ENCODE measurements around the gene FCGR3A.
A peak's percentile ranks its signal among the peaks of the same experiment; 100 is the strongest.
"Not testable (repeated sequence)": the region's sequence is repeated elsewhere in the genome, so short reads cannot be mapped to it uniquely, and the experiment has no call there.

Gene FCGR3A

DNA sequence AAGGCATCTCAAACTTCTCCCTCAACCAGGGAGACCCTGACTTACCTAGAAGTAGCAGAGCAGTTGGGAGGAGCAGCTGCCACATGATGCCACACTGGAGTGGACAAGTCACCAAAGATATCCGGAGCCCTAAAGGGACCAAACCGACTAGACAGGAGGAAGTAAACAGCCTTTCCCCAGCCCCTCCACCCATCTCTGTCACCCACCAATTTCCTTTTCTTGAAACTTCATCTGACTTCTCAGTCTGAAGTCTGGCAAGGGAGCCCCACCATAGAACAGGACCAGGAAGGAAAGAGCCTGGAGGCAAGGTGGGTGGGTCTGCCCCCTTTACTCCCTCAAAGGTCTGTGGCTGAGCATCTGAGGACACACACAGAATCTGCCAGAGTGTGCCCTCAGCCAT is at the start of gene FCGR3A:
Gene FCGR3A, minus strand, starts transcription at position 167 of the 400 bp plus-strand sequence. Its CDS starts 82 bp downstream, at position 85.
- no peak for DNase-seq

DNA sequence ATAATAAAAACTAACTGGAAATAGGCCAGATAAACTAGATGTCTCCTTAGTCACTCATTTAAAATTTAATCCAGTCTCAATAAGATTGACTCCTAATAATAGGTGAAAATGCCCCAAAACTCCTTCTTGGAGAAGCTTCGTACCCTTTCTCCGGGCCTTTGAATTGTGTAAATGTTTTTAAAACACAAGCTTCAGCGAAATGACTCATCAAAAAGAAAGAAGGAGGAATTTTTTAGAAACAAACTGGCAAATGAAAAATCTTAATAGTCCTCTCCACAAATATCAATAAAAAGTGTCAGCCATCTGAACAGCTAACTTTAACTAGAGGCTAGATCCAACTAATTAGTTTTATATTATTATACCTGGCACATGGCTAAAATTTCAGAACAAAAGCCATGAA is 47.5 kb upstream of the FCGR3A start:
- not testable (repeated sequence) for DNase-seq

DNA sequence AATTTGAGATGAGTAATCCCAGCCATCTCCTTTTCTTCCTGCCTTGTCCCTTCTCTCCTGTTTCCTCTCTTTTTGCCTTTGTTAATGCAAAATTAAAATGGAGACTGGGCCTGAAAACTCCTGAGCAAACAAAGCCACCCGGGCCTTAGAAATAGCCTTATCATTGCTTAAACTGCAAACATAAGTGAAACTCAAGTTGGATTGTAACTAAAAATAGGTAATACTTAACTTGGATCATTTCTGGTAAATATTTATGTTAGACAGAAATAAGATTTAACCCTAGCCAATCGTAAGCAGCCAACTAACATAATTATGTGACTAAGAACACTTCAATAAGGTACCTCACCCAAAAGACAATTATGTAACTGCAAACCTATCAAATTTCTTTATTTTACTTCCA is 46.0 kb upstream of the FCGR3A start:
- not testable (repeated sequence) for DNase-seq

DNA sequence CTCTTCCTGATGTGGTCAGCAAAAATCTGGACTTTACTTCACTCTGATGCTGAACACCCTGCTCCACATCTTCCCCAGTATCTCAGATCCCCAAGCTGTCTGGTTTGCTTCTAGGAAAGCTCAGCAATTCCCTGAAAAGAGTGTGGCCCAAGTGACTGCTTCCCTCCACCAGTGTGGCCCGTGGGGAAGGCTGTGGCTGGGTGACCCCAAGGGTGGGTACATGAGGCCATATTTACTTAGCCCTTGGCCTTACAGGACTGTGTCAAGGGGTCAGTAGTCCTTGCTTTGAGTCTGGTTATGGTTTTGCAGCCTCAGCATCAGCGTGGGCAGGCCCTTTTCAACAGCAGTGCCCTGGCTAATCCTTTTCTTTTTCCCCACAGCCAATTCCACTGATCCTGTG is 45.6 kb upstream of the FCGR3A start:
- not testable (repeated sequence) for DNase-seq

DNA sequence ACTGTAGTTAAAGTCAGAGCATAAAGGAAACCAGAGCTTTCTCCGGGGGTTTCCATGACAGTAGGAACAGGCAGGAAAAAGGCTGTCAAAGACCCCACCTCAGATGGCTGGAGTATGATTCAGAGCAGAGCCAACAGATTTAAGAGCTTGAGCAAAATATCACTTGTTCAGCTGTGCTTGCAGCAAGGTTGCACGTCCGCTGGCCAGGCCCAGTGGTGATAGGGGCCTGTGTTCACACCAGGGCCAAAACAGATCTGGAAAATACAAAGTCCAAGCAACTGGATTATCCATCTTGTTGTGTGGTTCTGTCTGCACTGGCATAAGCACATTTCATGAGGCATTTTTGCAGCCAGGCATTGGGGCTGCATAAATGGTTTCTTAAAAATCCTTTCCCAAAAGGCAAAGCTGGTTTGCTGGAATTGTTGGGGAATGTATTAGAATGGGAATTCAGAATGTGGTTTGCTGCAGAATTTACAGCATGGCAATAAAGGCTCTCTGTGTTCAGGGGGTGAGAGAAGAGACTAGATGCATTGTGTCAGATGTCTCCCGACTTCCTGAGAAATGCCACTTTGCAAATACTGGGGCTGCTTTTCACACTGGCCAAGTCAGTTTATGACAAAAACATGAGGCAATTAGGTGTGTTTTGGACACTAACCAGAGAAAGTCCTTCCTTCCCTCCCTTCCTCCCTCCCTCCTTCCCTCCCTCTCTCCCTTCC is 44.8 kb upstream of the FCGR3A start:
- not testable (repeated sequence) for DNase-seq

DNA sequence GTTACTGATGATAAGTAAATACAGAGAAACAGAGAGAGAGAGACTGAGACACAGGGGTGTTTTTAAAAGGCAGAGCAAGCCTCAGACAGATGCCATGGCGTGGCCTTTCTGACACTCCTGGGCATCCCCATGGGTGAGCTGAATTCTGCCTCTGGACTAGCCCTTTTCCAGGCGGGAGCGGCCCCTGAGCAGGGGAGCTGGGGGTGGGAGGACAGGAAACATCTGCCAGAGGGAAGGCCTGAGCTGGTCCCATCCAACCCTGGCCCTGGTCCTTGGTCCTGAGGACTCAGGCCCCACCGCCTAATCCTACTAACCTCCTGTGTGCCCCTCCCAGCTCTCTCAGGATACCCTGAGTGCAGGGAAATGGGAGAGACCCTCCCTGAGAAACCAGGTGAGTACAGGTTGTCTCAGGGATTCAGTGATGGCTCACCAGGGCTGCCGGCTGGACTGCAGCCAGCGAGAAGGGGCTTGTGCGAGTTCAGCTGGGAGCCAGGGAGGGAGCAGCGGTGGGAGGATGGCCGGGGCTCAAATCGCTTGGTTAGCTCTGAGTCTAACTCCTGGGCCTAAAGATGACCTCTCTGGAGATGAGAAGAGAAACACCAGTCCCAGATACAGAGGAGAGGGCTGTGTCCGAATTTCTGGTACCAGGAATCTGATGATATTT is 43.6 kb upstream of the FCGR3A start:
- DNase-seq: not testable (repeated sequence)

DNA sequence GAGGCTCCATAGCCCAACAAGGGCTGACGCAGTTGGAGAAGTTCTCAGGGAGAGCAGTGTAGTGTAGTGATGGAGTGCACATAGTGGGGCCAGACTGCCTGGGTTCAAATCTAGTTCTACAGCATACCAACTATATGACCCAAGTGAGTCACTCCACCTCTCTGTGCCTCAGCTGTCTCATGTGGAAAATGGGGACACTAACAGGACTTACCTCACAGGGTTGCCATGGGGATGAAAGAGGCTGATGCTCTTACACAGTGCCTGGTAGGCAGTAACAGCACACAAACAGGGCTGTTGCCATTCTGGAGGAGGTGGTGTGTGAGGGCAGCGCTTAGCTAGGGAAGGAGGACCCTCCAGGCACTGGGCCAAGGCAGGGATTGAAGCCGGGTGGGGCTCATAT is 43.0 kb upstream of the FCGR3A start:
- DNase-seq: not testable (repeated sequence)

DNA sequence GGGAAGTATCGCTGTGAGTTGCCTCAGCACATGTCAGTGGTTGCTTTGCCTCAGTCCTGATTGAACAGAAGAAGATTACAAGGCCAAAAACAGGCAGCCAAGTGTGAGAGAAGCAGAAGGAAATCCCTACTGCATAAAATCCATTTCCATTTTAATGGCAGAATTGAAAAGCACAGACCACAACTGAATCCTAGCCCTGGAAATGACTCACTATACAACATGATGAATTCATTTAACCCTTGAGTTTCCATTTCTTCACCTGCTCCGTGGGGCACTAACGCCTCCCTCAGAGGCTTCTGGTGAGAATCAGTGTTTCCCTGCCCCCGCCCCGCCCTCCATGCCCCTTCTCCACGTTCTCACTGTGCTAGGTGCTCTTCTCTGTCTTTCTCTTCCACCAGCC is 40.3 kb upstream of the FCGR3A start:
- not testable (repeated sequence) for DNase-seq

DNA sequence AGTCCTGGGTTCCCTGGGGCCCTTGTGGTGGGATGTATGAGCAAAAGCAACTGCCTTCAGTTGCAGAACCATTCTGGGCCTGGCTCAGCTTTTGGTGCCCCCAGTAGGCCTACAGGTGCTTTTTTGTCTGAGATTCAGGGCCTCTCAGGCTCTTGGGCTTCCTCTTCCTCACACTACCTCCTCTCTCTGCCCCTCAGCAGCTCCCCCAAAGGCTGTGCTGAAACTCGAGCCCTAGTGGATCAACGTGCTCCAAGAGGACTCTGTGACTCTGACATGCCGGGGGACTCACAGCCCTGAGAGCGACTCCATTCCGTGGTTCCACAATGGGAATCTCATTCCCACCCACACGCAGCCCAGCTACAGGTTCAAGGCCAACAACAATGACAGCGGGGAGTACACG is 39.7 kb upstream of the FCGR3A start:
- DNase-seq: not testable (repeated sequence)

DNA sequence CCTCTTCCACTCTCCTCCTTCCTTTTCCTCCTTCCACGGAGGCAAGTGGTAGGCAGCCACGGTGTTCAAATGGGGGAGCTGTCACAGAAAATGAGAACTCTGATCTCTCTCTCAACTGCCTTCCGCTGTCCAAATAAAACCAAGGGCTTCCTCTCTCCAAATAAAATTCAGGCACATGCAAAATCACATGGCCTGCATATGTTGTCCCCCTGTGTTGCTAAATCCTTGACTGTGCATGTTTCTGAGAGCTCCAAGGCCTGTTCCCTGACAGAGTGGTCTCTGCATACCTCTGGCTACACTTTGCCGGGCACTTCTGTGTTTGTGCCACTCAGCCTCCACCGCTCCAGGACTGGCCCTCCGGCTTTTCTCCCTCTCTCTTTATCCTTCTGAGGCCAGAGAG is 39.0 kb upstream of the FCGR3A start:
- DNase-seq: not testable (repeated sequence)

DNA sequence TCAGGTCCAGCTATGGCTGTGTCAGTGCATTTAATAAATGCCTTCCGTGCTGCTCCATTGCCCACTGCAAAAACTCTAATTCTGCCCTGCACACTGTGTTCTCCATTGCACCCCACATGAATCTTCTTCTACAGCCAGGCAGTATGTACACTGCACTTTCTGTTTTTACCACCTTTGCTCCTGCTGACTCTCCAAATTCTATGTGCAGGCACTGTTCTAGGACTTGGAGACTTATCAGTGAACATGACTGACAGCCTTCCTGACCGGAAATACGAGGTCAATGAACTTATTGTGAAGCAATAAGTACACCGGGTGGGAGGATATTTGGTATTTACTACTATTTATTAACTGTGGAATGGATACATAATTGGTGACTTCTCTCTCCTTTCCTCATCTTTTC is 33.3 kb upstream of the FCGR3A start:
- not testable (repeated sequence) for DNase-seq

DNA sequence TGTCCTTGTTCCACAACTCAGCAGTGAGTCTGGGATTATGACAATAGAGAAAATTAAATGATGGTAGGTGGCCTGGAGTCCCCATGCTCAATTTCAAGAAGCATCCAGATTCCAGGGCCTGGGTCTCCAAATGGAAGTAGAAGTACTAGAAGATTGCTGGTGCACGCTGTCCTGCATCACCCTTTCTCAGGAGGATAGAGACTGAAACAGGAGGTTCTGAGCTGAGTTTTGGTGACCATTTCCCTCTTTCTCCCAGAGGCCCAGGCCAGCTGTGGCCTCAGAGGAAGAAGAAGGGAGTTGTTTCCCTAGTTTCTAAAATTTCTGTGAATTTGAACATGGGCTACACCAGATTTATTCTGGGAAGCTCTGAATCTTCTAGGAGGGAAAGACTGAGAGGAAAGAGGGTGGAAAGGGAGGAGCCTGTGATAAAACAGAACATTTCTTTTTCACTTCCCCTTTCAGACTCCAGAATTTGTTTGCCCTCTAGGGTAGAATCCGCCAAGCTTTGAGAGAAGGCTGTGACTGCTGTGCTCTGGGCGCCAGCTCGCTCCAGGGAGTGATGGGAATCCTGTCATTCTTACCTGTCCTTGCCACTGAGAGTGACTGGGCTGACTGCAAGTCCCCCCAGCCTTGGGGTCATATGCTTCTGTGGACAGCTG is 31.4 kb upstream of the FCGR3A start:
- DNase-seq: not testable (repeated sequence)

DNA sequence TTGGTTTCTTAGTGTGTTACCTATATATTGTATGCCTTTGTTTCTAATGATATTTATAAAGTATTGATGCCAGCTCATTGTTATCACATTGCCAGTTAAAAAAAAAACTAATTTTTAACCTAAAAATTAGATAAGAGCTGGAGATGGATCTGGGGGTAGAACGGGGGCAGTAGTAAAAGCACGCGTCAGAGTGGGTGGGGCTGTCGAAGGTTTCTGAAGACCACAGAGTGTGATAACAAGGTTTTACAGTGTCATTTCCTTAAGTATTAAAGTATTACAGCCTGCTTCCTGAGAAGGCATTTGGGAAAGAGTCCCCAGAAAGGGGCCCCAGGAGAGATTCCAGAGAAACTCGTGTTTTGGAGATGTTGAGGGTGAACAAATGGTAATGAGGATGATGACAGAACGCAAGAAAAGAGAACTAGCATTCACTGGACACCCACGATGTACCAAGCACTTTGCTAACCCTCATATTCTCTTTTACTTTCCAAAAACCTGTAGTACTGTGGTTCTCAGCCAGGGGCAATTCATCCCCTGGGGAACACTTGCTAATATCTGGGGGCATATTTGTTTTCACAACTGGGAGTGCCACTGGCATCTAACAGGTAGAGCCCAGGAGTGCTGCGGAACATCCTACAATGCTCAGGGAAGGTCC is 30.4 kb upstream of the FCGR3A start:
- DNase-seq: not testable (repeated sequence)

DNA sequence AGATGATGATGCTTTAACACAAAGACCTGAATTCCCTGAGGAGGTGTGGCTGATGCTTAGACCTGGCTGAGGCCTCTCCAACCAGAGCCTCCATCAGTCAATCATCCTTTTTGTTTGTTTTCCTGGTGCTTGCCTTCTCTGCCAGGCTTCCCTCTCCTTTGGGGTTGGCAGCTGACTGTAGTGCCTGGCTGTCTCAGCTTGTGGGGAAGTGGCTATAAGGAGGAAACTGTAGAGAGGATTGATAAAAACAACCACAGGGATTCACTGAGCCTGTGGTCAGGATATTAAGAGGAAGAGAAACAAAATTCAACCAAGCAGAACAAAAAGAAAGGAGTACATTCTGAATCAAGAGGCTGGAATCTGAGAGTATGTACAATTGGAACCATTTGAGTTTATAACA is 27.1 kb upstream of the FCGR3A start:
- not testable (repeated sequence) for DNase-seq

DNA sequence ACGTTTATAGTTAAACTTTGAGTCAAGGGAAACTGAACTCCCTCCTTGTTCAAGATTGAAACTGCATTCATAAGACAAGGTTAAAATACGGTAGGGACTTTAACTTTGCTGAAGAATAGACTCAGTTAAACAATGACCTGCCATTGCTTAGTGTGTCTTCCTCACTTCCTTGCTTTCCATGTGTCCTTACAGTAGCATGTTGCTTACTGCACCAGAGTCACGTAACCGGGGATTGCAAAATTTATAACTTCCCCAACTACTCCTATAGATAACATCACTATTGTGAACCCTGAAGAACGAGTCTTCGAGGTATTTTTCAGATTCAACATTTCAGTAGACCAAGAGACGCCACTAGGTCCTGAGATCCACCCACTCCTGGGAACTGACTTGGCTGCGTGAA is 22.1 kb upstream of the FCGR3A start:
- DNase-seq: not testable (repeated sequence)

DNA sequence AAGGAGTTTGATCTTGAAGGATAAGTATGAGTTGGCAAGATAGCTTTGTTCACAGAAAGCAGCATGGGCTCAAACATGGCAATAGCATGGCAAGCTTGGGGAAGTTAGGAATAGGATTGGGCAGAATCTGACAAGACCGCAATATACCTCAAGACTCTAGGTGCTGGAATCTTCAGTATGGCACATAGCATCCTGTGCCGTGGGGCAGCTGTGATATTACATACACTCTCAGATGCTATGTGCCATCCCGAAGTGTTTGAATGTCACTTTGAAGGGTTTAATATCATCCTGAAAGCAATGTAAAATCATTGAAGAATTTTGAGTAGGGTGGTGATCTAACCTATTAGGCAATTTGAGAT is 17.0 kb upstream of the FCGR3A start:
- not testable (repeated sequence) for DNase-seq

DNA sequence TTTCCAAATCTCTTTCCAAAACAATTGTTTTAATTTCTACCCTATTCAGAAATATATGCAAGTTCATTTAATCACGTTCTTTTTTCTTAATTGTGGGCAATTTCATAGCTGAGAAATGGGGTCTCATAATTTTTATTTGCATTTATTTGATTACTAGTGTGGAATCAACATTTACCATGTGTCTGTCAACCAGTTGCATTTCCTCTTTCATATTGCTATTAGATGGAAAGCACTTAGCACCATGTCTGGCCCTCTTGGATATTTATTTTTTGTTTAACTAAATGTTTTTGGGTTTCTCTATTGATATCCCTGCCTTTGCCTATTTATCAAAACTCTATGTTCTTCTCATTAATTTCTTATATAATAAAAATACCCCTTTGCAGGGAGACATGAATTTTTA is 13.9 kb upstream of the FCGR3A start:
- not testable (repeated sequence) for DNase-seq

DNA sequence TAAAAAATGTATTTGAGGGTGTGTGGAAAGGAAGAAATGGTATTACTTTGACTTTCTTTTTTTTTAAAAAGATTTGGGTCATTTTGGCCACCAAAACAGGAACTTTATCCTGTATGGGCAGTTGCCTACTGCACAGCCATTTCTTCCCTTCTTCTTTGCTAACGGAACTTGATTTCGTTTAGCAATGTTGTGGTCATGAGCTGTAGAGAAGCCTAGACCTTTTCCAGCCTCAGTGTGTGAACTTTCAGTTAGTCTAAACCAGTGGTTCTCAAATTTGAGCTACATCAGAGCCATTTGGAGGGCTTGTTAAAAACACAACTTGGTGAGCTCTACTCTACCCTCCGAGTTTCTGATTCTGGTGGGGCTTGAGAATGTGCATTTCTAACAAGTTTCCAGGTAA is 12.8 kb upstream of the FCGR3A start:
- DNase-seq: peak in 1 of 2 donors; percentile 26

DNA sequence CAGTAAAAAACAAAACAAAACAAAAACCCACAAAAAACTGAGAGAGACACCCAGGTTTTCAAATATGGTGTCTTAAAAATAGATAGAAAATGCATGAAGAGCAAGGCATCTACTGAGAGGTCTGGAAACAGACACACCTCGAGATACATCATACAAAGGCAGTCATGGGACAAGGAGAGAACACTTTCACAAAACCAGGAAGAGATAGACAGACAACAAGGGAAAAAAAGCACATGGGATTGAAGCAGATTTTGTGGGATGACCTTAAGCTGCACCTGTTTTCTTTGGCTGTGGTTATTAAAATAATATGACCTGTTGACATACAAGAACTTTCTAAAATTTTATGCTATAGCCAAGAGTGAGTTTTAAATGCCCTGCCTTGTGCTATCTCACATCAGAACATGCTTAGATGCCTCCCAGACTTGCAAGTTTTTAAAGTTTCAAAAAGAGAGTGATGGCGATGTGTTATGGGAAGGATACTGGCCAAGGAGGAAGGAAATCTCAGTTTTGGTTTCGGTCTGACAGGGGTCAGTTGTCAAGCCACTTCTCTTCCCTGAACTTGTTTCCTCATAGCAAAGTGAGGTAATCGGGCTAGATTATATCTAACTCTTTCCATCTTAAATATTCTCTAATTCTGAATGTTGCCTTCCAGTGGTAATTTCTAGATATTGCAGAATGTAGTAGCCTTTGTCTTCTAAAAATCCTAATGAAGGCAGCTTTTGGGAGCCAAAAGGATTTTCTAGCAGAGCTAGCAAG is 11.5 kb upstream of the FCGR3A start:
- peak; percentile 94 to 98 for DNase-seq

DNA sequence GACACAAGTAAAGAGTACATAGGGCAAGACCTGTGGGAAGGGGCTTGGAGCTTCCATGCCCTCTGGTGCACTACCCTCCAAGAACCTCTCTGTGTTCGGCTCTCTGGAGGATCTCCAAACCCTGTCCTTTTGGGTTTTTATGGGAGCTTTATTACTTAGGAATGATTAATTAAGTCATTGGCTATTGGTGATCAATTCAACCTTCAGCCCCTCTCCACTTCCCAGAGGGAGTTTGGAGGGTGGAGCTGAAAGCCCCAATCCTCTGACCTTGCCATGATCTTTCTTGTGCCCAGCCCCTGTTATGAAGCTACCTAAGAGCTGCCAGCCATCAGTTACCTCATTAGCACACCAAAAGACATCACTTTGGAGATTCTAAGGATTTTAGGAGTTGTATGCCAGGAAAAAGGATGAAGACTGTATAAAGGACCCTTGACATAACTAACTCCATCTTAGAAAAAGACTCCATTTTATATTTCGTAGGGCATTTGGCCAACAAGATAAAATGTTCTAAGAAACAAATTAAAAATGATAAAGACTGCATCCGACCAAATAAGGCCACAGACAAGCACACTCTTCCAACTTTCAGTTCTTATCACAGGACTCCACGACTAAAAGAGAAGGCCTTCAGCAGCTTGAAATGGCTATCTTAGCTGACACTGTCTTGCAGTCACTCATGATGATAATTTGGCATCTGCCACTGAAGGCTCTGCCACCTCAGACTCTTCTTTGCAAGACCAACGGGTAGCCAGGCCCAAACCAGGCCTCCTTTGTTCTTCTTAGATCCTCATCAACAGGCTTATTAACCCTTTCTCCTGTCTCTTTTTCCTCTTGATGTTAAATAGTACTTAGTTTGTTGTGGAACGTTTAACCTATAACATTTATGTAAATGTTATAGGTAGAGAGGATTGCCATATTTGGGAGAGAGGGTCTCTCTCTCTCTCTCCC is 8.2 kb upstream of the FCGR3A start:
- DNase-seq: not testable (repeated sequence)

DNA sequence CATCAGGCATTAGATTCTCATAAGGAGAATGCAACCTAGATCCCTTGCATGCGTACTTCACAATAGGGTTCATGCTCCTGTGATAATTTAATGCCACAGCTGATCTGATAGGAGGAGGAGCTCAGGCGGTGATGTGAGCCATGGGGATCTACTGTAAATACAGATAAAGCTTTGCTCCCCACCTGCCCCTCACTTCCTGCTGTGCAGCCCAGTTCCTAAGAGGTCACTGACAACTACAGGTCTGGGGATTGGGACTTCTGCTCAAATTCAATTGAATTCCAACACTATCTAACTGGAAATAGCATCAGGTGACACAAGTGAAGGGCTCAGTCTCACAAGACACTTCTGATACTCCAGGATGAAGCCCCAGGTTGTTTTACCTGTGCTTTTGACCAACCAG is 7.4 kb upstream of the FCGR3A start:
- not testable (repeated sequence) for DNase-seq

All from inflammatory macrophage treated with lipopolysaccharide for 1 hour (primary cell).